Esophagus squamous epithelium (tissue), 4 donors: Measurements from ENCODE around the gene PLCB1.

Experiments used
- POLR2A ChIP-seq, 4 donors: fragments of 450-650 bp; IDR thresholded peaks; one replicate each; pipeline ENCODE4 v1.6.1; 2017; ENCODE audit warnings: antibody characterized with exemption in 4 of 4, mild to moderate bottlenecking in 4 of 4, moderate library complexity in 3 of 4
- TF ChIP-seq, protein P1 (sequence below), 6 experiments: fragments of 450-650 bp in 4 of 6; fragments of 200-600 bp in 2 of 6; sonication (generic) in 2 of 6; IDR thresholded peaks; one replicate each; pipeline ENCODE4 v1.5.1; 2016 to 2019; ENCODE audit warnings: antibody characterized with exemption in 6 of 6, mild to moderate bottlenecking in 4 of 6, moderate library complexity in 4 of 6

DNA sequence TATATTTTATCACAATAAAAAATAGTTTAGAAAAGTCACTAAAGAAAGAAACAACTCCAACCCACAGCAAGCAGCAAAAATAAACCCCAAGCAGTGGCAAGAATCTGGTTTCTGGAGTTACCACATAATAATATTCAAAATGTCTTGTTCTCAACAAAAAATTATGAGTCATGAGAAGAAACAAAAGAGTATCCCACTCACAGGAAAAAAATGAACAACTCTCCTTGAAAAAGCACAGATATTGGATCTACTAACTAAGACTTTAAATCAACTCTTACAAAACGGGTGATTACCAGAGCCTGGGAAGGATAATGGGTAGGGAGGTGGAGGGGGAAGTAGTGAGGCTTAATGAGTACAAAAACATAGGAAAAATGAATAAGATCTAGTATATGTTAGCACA, 425.6 kb downstream of the PLCB1 start:
- TF ChIP-seq, protein P1, sequence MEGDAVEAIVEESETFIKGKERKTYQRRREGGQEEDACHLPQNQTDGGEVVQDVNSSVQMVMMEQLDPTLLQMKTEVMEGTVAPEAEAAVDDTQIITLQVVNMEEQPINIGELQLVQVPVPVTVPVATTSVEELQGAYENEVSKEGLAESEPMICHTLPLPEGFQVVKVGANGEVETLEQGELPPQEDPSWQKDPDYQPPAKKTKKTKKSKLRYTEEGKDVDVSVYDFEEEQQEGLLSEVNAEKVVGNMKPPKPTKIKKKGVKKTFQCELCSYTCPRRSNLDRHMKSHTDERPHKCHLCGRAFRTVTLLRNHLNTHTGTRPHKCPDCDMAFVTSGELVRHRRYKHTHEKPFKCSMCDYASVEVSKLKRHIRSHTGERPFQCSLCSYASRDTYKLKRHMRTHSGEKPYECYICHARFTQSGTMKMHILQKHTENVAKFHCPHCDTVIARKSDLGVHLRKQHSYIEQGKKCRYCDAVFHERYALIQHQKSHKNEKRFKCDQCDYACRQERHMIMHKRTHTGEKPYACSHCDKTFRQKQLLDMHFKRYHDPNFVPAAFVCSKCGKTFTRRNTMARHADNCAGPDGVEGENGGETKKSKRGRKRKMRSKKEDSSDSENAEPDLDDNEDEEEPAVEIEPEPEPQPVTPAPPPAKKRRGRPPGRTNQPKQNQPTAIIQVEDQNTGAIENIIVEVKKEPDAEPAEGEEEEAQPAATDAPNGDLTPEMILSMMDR (IDR thresholded peaks at IDR 0.05): no peak
- no peak for TF ChIP-seq POLR2A (IDR thresholded peaks at IDR 0.05)
